ENCODE measurements around the gene CCDC92. TPM values are rescaled to one million over a fixed set of nuclear protein-coding genes. Genes with fewer than 3 reads are reported as not detected.
A peak's percentile ranks its signal among the peaks of the same experiment; 100 is the strongest.

CCDC92 gene
- total and polyA plus RNA-seq, 5 experiments from 2014 or later: 16.7 to 34.0 (median 23.3) TPM

- Mint-ChIP-seq H3K4me1 (peaks cover 22 to 39% (median 37%) of the 10 kb centered on the region in 4 donors), H3K4me3 (no peak overlapping the region), H3K36me3 (peaks cover 0 to 50% (median 30%) of the 10 kb centered on the region in 3 donors)
These were observed 37.1 kb upstream of the CCDC92 start for GRCh38 chr12:124009781-124010180.

GRCh38 chr12:124008595-124008994 lies 36.0 kb upstream of the CCDC92 start:
- POLR2A ChIA-PET: no interaction called here
- Mint-ChIP-seq H3K4me3 (no peak overlapping the region), H3K4me1 (peaks cover 22 to 39% (median 37%) of the 10 kb centered on the region in 4 donors), H3K9me3 (no peaks in the 10 kb centered on the region), H3K36me3 (peaks cover 0 to 42% (median 28%) of the 10 kb centered on the region in 3 donors), H3K27me3 (no peaks in the 10 kb centered on the region), H3K27ac (peak overlapping the region in 3 of 10 donors; percentile 63 to 89 (median 77))
- ATAC-seq: no peak
- DNase-seq: no peak

More at GRCh38 chr12:124009781-124010180, 37.1 kb upstream of the CCDC92 start:
- POLR2A ChIA-PET: no interaction called here
- no peaks in the 10 kb centered on the region for H3K9me3 Mint-ChIP-seq
- no peak for DNase-seq
- H3K27me3 Mint-ChIP-seq: no peaks in the 10 kb centered on the region
- H3K27ac Mint-ChIP-seq: no peak overlapping the region
- ATAC-seq: no peak

- peaks cover 22 to 39% (median 37%) of the 10 kb centered on the region in 4 donors for H3K4me1 Mint-ChIP-seq
- H3K9me3 Mint-ChIP-seq: no peaks in the 10 kb centered on the region
- peak overlapping the region in 6 of 10 donors; percentile 2 to 48 (median 28) for H3K4me3 Mint-ChIP-seq
- H3K27me3 Mint-ChIP-seq: no peaks in the 10 kb centered on the region
- peak overlapping the region; percentile 16 to 91 (median 70) for H3K27ac Mint-ChIP-seq
- ATAC-seq (no peak), DNase-seq (no peak)
- POLR2A ChIA-PET: no interaction called here
- H3K36me3 Mint-ChIP-seq: peaks cover 0 to 36% (median 24%) of the 10 kb centered on the region in 3 donors
These were observed 35.4 kb upstream of the CCDC92 start for GRCh38 chr12:124007826-124008570.

DNA sequence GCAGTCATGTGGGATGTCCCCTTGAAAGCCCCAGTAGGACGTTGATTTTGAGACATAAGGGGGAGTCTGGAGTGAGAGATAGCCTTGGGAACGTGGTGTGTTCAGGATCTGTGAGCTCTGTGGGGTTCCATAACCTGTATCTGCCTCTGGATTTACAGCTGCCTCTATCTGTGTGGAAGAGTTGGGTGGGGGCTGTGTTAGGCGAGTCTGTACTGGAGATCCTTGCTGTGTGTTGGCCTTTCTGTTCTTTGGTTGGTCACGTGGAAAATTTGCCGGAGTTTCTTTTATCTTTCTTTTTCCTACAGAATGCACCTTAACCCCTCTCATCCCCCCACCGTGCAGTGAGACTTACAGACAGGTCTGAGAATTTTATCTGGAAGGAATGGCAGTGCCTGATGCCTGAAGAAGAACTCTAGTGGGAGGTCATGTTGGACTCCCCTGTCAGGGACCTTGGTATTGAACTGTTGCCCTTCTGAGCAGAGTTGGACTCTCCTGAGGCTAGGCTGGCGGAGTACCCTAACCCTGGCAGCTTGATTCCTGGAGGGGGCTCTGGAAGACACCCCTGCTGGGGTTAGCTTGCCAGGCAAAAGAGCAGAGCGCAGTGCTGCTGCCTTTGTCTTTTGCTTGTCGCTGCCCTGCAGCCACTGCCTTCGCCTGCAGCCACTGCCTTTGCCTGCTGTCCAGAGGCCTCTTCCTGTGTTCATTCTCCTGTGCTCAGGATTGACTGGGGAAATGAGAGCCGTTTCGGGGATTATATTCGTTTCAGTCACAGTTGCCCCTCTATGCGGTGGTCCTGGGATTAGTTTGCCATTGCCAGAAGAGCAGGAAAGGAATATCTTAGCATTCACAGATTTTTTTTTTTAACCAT lies 34.4 kb upstream of the CCDC92 start:
- Mint-ChIP-seq H3K4me3 (peak overlapping the region; percentile 55 to 76 (median 70)), H3K4me1 (peaks cover 22 to 39% (median 37%) of the 10 kb centered on the region in 4 donors), H3K27me3 (no peaks in the 10 kb centered on the region), H3K27ac (peak overlapping the region; percentile 77 to 95 (median 89)), H3K9me3 (no peaks in the 10 kb centered on the region), H3K36me3 (peaks cover 0 to 28% (median 16%) of the 10 kb centered on the region in 3 donors)
- DNase-seq: no peak
- POLR2A ChIA-PET: interaction anchor here (0.7 to 1.2 kb wide), 4 partner anchors 12 to 70 kb away, joined by 3 to 4 read pairs (median 3); partner anchors contain the start of genes CCDC92 and ZNF664
- peak; percentile 44 to 47 for ATAC-seq

GRCh38 chr12:124006085-124006845 lies 33.6 kb upstream of the CCDC92 start:
- H3K27ac Mint-ChIP-seq: peak overlapping the region; percentile 76 to 95 (median 88)
- peak overlapping the region; percentile 55 to 76 (median 70) for H3K4me3 Mint-ChIP-seq
- POLR2A ChIA-PET: interaction anchor here (0.7 to 1.2 kb wide), 4 partner anchors 11 to 69 kb away, joined by 3 to 4 read pairs (median 3); partner anchors contain the start of genes CCDC92 and ZNF664
- DNase-seq (peak in 5 of 10 donors; percentile 10 to 53 (median 21)), ATAC-seq (peak; percentile 83 to 90)
- H3K27me3 Mint-ChIP-seq: no peaks in the 10 kb centered on the region
- peaks cover 0 to 22% (median 9%) of the 10 kb centered on the region in 3 donors for H3K36me3 Mint-ChIP-seq
- H3K9me3 Mint-ChIP-seq: no peaks in the 10 kb centered on the region
- peaks cover 22 to 39% (median 37%) of the 10 kb centered on the region in 4 donors for H3K4me1 Mint-ChIP-seq

GRCh38 chr12:124004233-124004875 lies 31.7 kb upstream of the CCDC92 start:
- ATAC-seq (no peak), DNase-seq (no peak)
- POLR2A ChIA-PET: no interaction called here
- H3K27ac Mint-ChIP-seq: no peak overlapping the region
- no peak overlapping the region for H3K4me3 Mint-ChIP-seq
- H3K9me3 Mint-ChIP-seq: no peaks in the 10 kb centered on the region
- no peaks in the 10 kb centered on the region for H3K27me3 Mint-ChIP-seq
- peaks cover 0 to 17% (median 0%) of the 10 kb centered on the region in 3 donors for H3K36me3 Mint-ChIP-seq
- H3K4me1 Mint-ChIP-seq: peaks cover 16 to 35% (median 31%) of the 10 kb centered on the region in 4 donors

- POLR2A ChIA-PET: no interaction called here
- no peaks in the 10 kb centered on the region for H3K27me3 Mint-ChIP-seq
- DNase-seq: no peak
- no peak overlapping the region for H3K27ac Mint-ChIP-seq
- no peaks in the 10 kb centered on the region for H3K9me3 Mint-ChIP-seq
- H3K4me3 Mint-ChIP-seq: no peak overlapping the region
- peaks cover 18 to 34% (median 26%) of the 10 kb centered on the region in 4 donors for H3K4me1 Mint-ChIP-seq
- H3K36me3 Mint-ChIP-seq: peaks cover 0 to 19% (median 2%) of the 10 kb centered on the region in 3 donors
- no peak for ATAC-seq
These were observed 30.0 kb upstream of the CCDC92 start for GRCh38 chr12:124002654-124003053.

- no peak for DNase-seq
- peaks cover 20 to 35% (median 23%) of the 10 kb centered on the region in 4 donors for H3K4me1 Mint-ChIP-seq
- POLR2A ChIA-PET: no interaction called here
- no peak for ATAC-seq
- peaks cover 0 to 19% (median 2%) of the 10 kb centered on the region in 3 donors for H3K36me3 Mint-ChIP-seq
- no peaks in the 10 kb centered on the region for H3K27me3 Mint-ChIP-seq
- no peak overlapping the region for H3K27ac Mint-ChIP-seq
- H3K4me3 Mint-ChIP-seq: no peak overlapping the region
- no peaks in the 10 kb centered on the region for H3K9me3 Mint-ChIP-seq
These were observed 29.5 kb upstream of the CCDC92 start for GRCh38 chr12:124002021-124002644.

GRCh38 chr12:124001343-124001742 lies 28.7 kb upstream of the CCDC92 start:
- Mint-ChIP-seq H3K4me3 (no peak overlapping the region), H3K27me3 (no peaks in the 10 kb centered on the region), H3K4me1 (peaks cover 16 to 32% (median 20%) of the 10 kb centered on the region in 4 donors), H3K27ac (no peak overlapping the region), H3K9me3 (no peaks in the 10 kb centered on the region), H3K36me3 (peaks cover 0 to 26% (median 2%) of the 10 kb centered on the region in 3 donors)
- no peak for ATAC-seq
- POLR2A ChIA-PET: no interaction called here
- DNase-seq: no peak

DNA sequence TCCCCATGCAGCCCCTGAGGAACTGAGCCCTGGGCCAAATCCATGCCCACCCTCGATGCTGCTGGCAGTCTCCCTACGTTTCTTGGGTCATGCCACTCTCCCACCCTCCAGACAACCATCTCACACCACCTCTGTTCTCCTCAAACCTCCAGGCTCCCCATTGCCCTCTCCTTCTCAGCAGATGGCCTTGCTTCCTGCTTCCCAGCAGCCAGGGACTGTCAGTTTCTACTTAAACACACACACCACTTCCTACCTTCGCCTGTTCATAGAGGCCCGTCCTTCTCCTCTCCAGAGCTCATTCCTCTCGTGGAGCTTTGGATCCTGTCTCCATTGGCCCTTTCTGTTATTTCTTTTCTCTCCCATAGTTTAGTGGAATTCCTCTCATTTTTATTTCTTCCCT lies 27.5 kb upstream of the CCDC92 start:
- Mint-ChIP-seq H3K27ac (no peak overlapping the region), H3K4me3 (no peak overlapping the region), H3K36me3 (peaks cover 0 to 25% (median 2%) of the 10 kb centered on the region in 3 donors), H3K27me3 (no peaks in the 10 kb centered on the region), H3K9me3 (no peaks in the 10 kb centered on the region), H3K4me1 (peaks cover 20 to 34% (median 22%) of the 10 kb centered on the region in 4 donors)
- POLR2A ChIA-PET: interaction anchor here (0.6 kb wide), 1 partner anchor 74 kb away, joined by 3 read pairs; no protein-coding TSS in a partner anchor
- no peak for ATAC-seq
- no peak for DNase-seq

DNA sequence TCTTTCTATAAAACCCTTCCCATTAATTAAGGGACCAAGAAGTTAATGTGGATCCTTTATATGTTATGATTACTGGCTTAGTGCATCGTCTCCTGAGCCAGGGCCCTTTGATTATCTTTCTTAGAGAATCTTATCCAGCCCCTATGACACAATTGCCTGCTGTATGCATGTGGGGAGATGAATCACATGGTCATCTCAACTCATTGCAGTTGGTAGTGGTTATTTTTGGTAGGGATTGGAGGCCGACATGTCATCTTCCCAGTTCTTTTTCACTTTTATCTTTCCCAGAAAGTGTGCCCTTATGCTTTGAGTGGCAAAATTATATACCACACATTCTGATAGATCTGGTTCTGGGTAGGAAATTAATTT lies 26.3 kb upstream of the CCDC92 start:
- Mint-ChIP-seq H3K36me3 (peaks cover 0 to 25% (median 2%) of the 10 kb centered on the region in 3 donors), H3K9me3 (no peaks in the 10 kb centered on the region), H3K4me3 (no peak overlapping the region), H3K4me1 (peaks cover 25 to 42% (median 30%) of the 10 kb centered on the region in 4 donors), H3K27ac (peak overlapping the region in 2 of 10 donors; percentile 20 to 55), H3K27me3 (no peaks in the 10 kb centered on the region)
- POLR2A ChIA-PET: no interaction called here
- DNase-seq (no peak), ATAC-seq (no peak)
